Erythroblast (primary cell): ENCODE measurements around the gene PICK1.

Experiments
- DNase-seq, 2 experiments: peaks; one replicate each; lab custom pipeline; 2025; lab: John Stamatoyannopoulos, UW
- GATA1 ChIP-seq: IDR thresholded peaks from 2 replicates; pipeline ENCODE4 v1.6.1; 2011; ENCODE audit warnings: low read depth, mild to moderate bottlenecking, control low read depth, low read length, moderate library complexity
- POLR2A ChIP-seq: IDR thresholded peaks from 2 replicates; pipeline ENCODE4 v1.6.1; 2011; ENCODE audit warnings: mild to moderate bottlenecking, low read length

PICK1 gene

GRCh38 chr22:38080850-38081635 is 23.8 kb downstream of the PICK1 start:
- peak; percentile 32 to 35 for DNase-seq
- no peak for TF ChIP-seq POLR2A
- TF ChIP-seq GATA1: no peak

- TF ChIP-seq POLR2A (no peak), GATA1 (no peak)
- DNase-seq: no peak
Measured at GRCh38 chr22:38081636-38081940, 24.4 kb downstream of the PICK1 start.

GRCh38 chr22:38081941-38082828 is 25.0 kb downstream of the PICK1 start:
- TF ChIP-seq POLR2A (no peak), GATA1 (no peak)
- no peak for DNase-seq

- DNase-seq: no peak
Measured at GRCh38 chr22:38082986-38083710, 25.9 kb downstream of the PICK1 start.

GRCh38 chr22:38083931-38084631 is 26.9 kb downstream of the PICK1 start, which contains the start of gene SLC16A8:
SLC16A8 (minus strand) TSS chr22:38084184; CDS start chr22:38082873, 1,311 bp downstream.
- no peak for TF ChIP-seq POLR2A
- no peak for TF ChIP-seq GATA1
- DNase-seq: no peak

More at GRCh38 chr22:38082986-38083710, 25.9 kb downstream of the PICK1 start:
- TF ChIP-seq GATA1 (no peak), POLR2A (no peak)

- TF ChIP-seq GATA1: no peak
- TF ChIP-seq POLR2A: no peak
- DNase-seq: no peak
Measured at GRCh38 chr22:38085056-38085455, 27.9 kb downstream of the PICK1 start.

- no peak for DNase-seq
- TF ChIP-seq POLR2A (no peak), GATA1 (no peak)
Measured at GRCh38 chr22:38085501-38085900, 28.3 kb downstream of the PICK1 start.

- no peak for DNase-seq
Measured at GRCh38 chr22:38086001-38086845, 29.0 kb downstream of the PICK1 start.

GRCh38 chr22:38086942-38087341 is 29.7 kb downstream of the PICK1 start:
- DNase-seq: no peak
- TF ChIP-seq GATA1 (no peak), POLR2A (no peak)

More at GRCh38 chr22:38086001-38086845, 29.0 kb downstream of the PICK1 start:
- TF ChIP-seq GATA1: no peak
- TF ChIP-seq POLR2A: no peak

- DNase-seq: no peak
- TF ChIP-seq POLR2A: no peak
- TF ChIP-seq GATA1: no peak
Measured at GRCh38 chr22:38087855-38088254, 30.7 kb downstream of the PICK1 start.

- DNase-seq: no peak
- no peak for TF ChIP-seq POLR2A
- TF ChIP-seq GATA1: no peak
Measured at GRCh38 chr22:38088629-38089473, 31.6 kb downstream of the PICK1 start.
